IMR-90 (cell line): Measurements from ENCODE around the gene COL25A1. TPM values are rescaled to one million over a fixed set of nuclear protein-coding genes. Genes with fewer than 3 reads are reported as not detected.

ENCODE experiments used
- ATAC-seq: fragments of 200-7000 bp; cut with Tn5 transposase; 2 replicates; pipeline ENCODE4 v1.9.1; 2020; ENCODE audit warnings: low read depth, mild to moderate bottlenecking, moderate library complexity
- BruUV-seq: library from RNA; stranded (reverse); fragments of 400-500 nt; replicated peaks from 2 replicates; lab custom pipeline; 2021; lab: Mats Ljungman, UMichigan
- CTCF ChIA-PET: fragments of 300-600 bp; formaldehyde crosslinking; extraction: SDS; loops from one replicate; lab custom pipeline; 2021; ENCODE audit warnings: antibody characterized with exemption; lab: Yijun Ruan, JAX
- POLR2A ChIA-PET: fragments of 300-600 bp; sonication (Branson Sonifier 250); formaldehyde crosslinking; loops from one replicate; lab custom pipeline; 2022; ENCODE audit warnings: antibody characterized with exemption; ENCODE audit not compliant: unreplicated experiment; lab: Charles Lee
- DNase-seq: peaks from one replicate; pipeline ENCODE4 v3.0.0; 2013
- H2AFZ ChIP-seq: replicated peaks from 2 replicates; pipeline ENCODE3; 2013; ENCODE audit warnings: low read length, mild to moderate bottlenecking; ENCODE audit not compliant: poor library complexity
- H2AK5ac ChIP-seq: 2 replicates; pipeline ENCODE4 v1.6.1; 2013; ENCODE audit warnings: low read depth, low read length, inconsistent platforms
- H2AK9ac ChIP-seq: replicated peaks from 2 replicates; pipeline ENCODE3; 2013; ENCODE audit warnings: mild to moderate bottlenecking, low read depth, low read length, moderate library complexity; ENCODE audit not compliant: poor library complexity
- H2BK120ac ChIP-seq: 2 replicates; pipeline ENCODE4 v1.6.1; 2013; ENCODE audit warnings: low read depth, low read length, inconsistent platforms
- H2BK15ac ChIP-seq: 3 replicates; pipeline ENCODE4 v1.6.1; 2013; ENCODE audit warnings: low read depth, low read length, inconsistent platforms
- H2BK20ac ChIP-seq: 2 replicates; pipeline ENCODE4 v1.6.1; 2013; ENCODE audit warnings: low read depth, mild to moderate bottlenecking, inconsistent platforms, low read length, moderate library complexity
- H2BK5ac ChIP-seq: 2 replicates; pipeline ENCODE4 v1.6.1; 2013; ENCODE audit warnings: mild to moderate bottlenecking, low read depth, low read length, inconsistent platforms; ENCODE audit not compliant: poor library complexity, severe bottlenecking
- H3K14ac ChIP-seq: replicated peaks from 2 replicates; pipeline ENCODE4 v1.6.1; 2013; ENCODE audit warnings: low read depth, low read length, inconsistent platforms
- H3K18ac ChIP-seq: 2 replicates; pipeline ENCODE4 v1.6.1; 2013; ENCODE audit warnings: low read depth, low read length, control low read depth
- H3K23ac ChIP-seq: 2 replicates; pipeline ENCODE4 v1.6.1; 2013; ENCODE audit warnings: low read depth, low read length, inconsistent platforms
- H3K27ac ChIP-seq: 2 replicates; pipeline ENCODE4 v1.5.1; 2013; ENCODE audit warnings: mild to moderate bottlenecking, control low read depth, low read length; ENCODE audit not compliant: insufficient read depth
- H3K27me3 ChIP-seq: 2 replicates; pipeline ENCODE4 v1.6.1; 2013; ENCODE audit warnings: low read length; ENCODE audit not compliant: control insufficient read depth, insufficient read depth
- H3K36me3 ChIP-seq: 2 replicates; pipeline ENCODE4 v1.6.1; 2013; ENCODE audit warnings: low read length, mixed read lengths; ENCODE audit not compliant: control insufficient read depth, insufficient read depth
- H3K4ac ChIP-seq: 2 replicates; pipeline ENCODE4 v1.6.1; 2013; ENCODE audit warnings: low read depth, low read length, inconsistent platforms
- H3K4me1 ChIP-seq: 2 replicates; pipeline ENCODE4 v1.6.1; 2013; ENCODE audit warnings: low read length, mixed read lengths; ENCODE audit not compliant: control insufficient read depth, insufficient read depth
- H3K4me2 ChIP-seq: 2 replicates; pipeline ENCODE4 v1.6.1; 2013; ENCODE audit warnings: low read depth, mild to moderate bottlenecking, control low read depth, low read length, moderate library complexity
- H3K4me3 ChIP-seq: 2 replicates; pipeline ENCODE4 v1.5.1; 2013; ENCODE audit warnings: low read depth, mild to moderate bottlenecking, control low read depth, low read length, moderate library complexity; ENCODE audit not compliant: insufficient read depth
- H3K56ac ChIP-seq: 2 replicates; pipeline ENCODE4 v1.6.1; 2013; ENCODE audit warnings: low read length, inconsistent platforms; ENCODE audit not compliant: insufficient read depth; ENCODE audit errors: extremely low read depth
- H3K79me1 ChIP-seq, 2 experiments: 2 replicates each; pipeline ENCODE4 v1.6.1; 2013; ENCODE audit warnings: low read length in 2 of 2, inconsistent platforms in 1 of 2, low read depth in 1 of 2
- H3K9ac ChIP-seq: 2 replicates; pipeline ENCODE4 v1.6.1; 2013; ENCODE audit warnings: low read depth, low read length, control low read depth
- H3K9me1 ChIP-seq: 2 replicates; pipeline ENCODE4 v1.6.1; 2013; ENCODE audit warnings: low read length, inconsistent platforms; ENCODE audit not compliant: insufficient read depth
- H3K9me3 ChIP-seq: 2 replicates; pipeline ENCODE4 v1.6.1; 2013; ENCODE audit warnings: low read length; ENCODE audit not compliant: control insufficient read depth, insufficient read depth
- H4K20me1 ChIP-seq: 2 replicates; pipeline ENCODE4 v1.6.1; 2013; ENCODE audit warnings: low read length, inconsistent platforms; ENCODE audit not compliant: insufficient read depth
- H4K5ac ChIP-seq: 2 replicates; pipeline ENCODE4 v1.6.1; 2013; ENCODE audit warnings: mild to moderate bottlenecking, low read depth, low read length, control low read depth
- H4K8ac ChIP-seq, 2 experiments: 2 replicates each; pipeline ENCODE4 v1.6.1; 2013; ENCODE audit warnings: low read depth in 2 of 2, low read length in 2 of 2, control low read depth in 1 of 2, inconsistent platforms in 1 of 2
- H4K91ac ChIP-seq: 2 replicates; pipeline ENCODE4 v1.6.1; 2013; ENCODE audit warnings: low read depth, low read length, inconsistent platforms; ENCODE audit not compliant: insufficient read depth
- BHLHE40 ChIP-seq: fragments of 150-350 bp; IDR thresholded peaks from 2 replicates; pipeline ENCODE4 v1.6.1; 2016; ENCODE audit warnings: mild to moderate bottlenecking, low read depth, low read length
- CEBPB ChIP-seq: IDR thresholded peaks from 2 replicates; pipeline ENCODE4 v1.6.1; 2012; ENCODE audit warnings: low read depth, low read length, improper control_type of control experiment
- CHD1 ChIP-seq: IDR thresholded peaks from 2 replicates; pipeline ENCODE4 v1.6.1; 2012; ENCODE audit warnings: low read depth, low read length, improper control_type of control experiment
- CTCF ChIP-seq: conservative IDR thresholded peaks from 2 replicates; pipeline ENCODE4 v1.5.1; 2012; ENCODE audit warnings: mild to moderate bottlenecking, low read depth, low read length, improper control_type of control experiment
- ELK1 ChIP-seq: fragments of 150-350 bp; IDR thresholded peaks from 2 replicates; pipeline ENCODE4 v1.6.1; 2016; ENCODE audit warnings: low read depth, mild to moderate bottlenecking, low read length, moderate library complexity, borderline replicate concordance
- FOS ChIP-seq: fragments of 150-350 bp; IDR thresholded peaks from 2 replicates; pipeline ENCODE4 v1.6.1; 2016; ENCODE audit warnings: low read depth, low read length
- MAFK ChIP-seq: IDR thresholded peaks from 2 replicates; pipeline ENCODE4 v1.6.1; 2012; ENCODE audit warnings: low read depth, low read length, improper control_type of control experiment
- MAZ ChIP-seq: IDR thresholded peaks from 2 replicates; pipeline ENCODE4 v1.6.1; 2012; ENCODE audit warnings: low read depth, mild to moderate bottlenecking, low read length, improper control_type of control experiment, moderate library complexity, borderline replicate concordance
- NFE2L2 ChIP-seq: fragments of 150-350 bp; IDR thresholded peaks from 2 replicates; pipeline ENCODE4 v1.6.1; 2016; ENCODE audit warnings: low read depth, mild to moderate bottlenecking, low read length
- POLR2A ChIP-seq: IDR thresholded peaks from 2 replicates; pipeline ENCODE4 v1.6.1; 2012; ENCODE audit warnings: mild to moderate bottlenecking, low read depth, low read length
- RAD21 ChIP-seq: IDR thresholded peaks from 2 replicates; pipeline ENCODE4 v1.6.1; 2012; ENCODE audit warnings: low read length, improper control_type of control experiment
- RCOR1 ChIP-seq: IDR thresholded peaks from 2 replicates; pipeline ENCODE4 v1.6.1; 2012; ENCODE audit warnings: mild to moderate bottlenecking, low read length, improper control_type of control experiment; ENCODE audit not compliant: insufficient replicate concordance
- RFX5 ChIP-seq: IDR thresholded peaks from 2 replicates; pipeline ENCODE4 v1.8.0; 2012; ENCODE audit warnings: low read depth, mild to moderate bottlenecking, low read length, moderate library complexity
- SMC3 ChIP-seq: fragments of 150-350 bp; IDR thresholded peaks from 2 replicates; pipeline ENCODE4 v1.6.1; 2016; ENCODE audit warnings: low read depth, mild to moderate bottlenecking, antibody characterized with exemption, low read length, moderate library complexity
- USF2 ChIP-seq: fragments of 150-350 bp; IDR thresholded peaks from 2 replicates; pipeline ENCODE4 v1.6.1; 2017; ENCODE audit warnings: mild to moderate bottlenecking, antibody characterized with exemption, low read length, low read depth
- WGBS, 2 experiments: methylation state at CpG; one replicate each; pipeline versions ENCODE4 v1.1.5 to v1.1.7; 2013; ENCODE audit warnings: missing lambda C conversion rate in 2 of 2; ENCODE audit not compliant: insufficient read length in 1 of 2; ENCODE audit errors: extremely low coverage in 2 of 2; 5-methylcytosine and 5-hydroxymethylcytosine counted together
- dilution Hi-C: fragments of 300-500 bp; cut with HindIII; formaldehyde crosslinking; loops from one replicate; pipeline ENCODE4 v1.14.3; 2018; ENCODE audit warnings: low sequenced_read_pairs; ENCODE audit not compliant: unreplicated experiment
- in situ Hi-C: fragments of 300-500 bp; cut with MboI; formaldehyde crosslinking; loops from 3 replicates; pipeline ENCODE4 v1.14.3; 2019; ENCODE audit warnings: low sequenced_read_pairs, inconsistent platforms, mixed read lengths
- intact Hi-C: fragments of 100-400 bp; cut with micrococcal nuclease; formaldehyde crosslinking; loops from 2 replicates; pipeline ENCODE4 v1.10.0; 2022
- polyA plus RNA-seq, 3 experiments: library from polyadenylated mRNA; depleted of rRNA; stranded (reverse); fragments of >200 nt; gene quantifications; 2 replicates each; pipeline ENCODE4 v1.2.3, GENCODE V29; 2012; ENCODE audit warnings: low replicate concordance in 1 of 3
- total RNA-seq: library from RNA; depleted of rRNA; stranded (reverse); fragments of >200 nt; gene quantifications from 2 replicates; pipeline ENCODE4 v1.2.3, GENCODE V29; 2012

COL25A1 gene
- total and polyA plus RNA-seq, 2 of the 4 experiments (the other 2 are of a cell fraction), result under 0.01 to 0.05 TPM

GRCh38 chr4:108766058-108766457, 536.4 kb downstream of the COL25A1 start:
- H3K36me3 ChIP-seq, result no peaks in the 10 kb centered on the region
- CTCF ChIA-PET, result no interaction called here
- in situ Hi-C loops, result no loop called here

More at GRCh38 chr4:108766058-108766457, 536.4 kb downstream of the COL25A1 start:
- Histone ChIP-seq H3K9me3 (no peaks in the 10 kb centered on the region), H3K4ac (no peak overlapping the region), H2AK9ac (no peak overlapping the region), H3K14ac (no peak overlapping the region), H4K91ac (no peak overlapping the region), H4K8ac (no peak overlapping the region), H3K9ac (no peak overlapping the region), H2BK120ac (no peak overlapping the region), H3K9me1 (no peaks in the 10 kb centered on the region), H3K4me3 (no peak overlapping the region), H2AK5ac (no peak overlapping the region), H2AFZ (no peak overlapping the region), H3K56ac (no peak overlapping the region), H2BK5ac (no peak overlapping the region), H4K5ac (no peak overlapping the region), H3K4me2 (no peak overlapping the region), H2BK20ac (no peak overlapping the region), H4K20me1 (no peaks in the 10 kb centered on the region), H3K27ac (no peak overlapping the region), H2BK15ac (no peak overlapping the region), H3K23ac (no peak overlapping the region), H3K18ac (no peak overlapping the region), H3K27me3 (peaks cover 19% of the 10 kb centered on the region), H3K79me1 (no peaks in the 10 kb centered on the region), H3K4me1 (no peaks in the 10 kb centered on the region)
- ATAC-seq, result no peak
- dilution Hi-C loops, result no loop called here
- no peak for DNase-seq
- TF ChIP-seq CEBPB (no peak), CTCF (no peak), RCOR1 (no peak), NFE2L2 (no peak), CHD1 (no peak), USF2 (no peak), FOS (no peak), POLR2A (no peak), RFX5 (no peak), MAZ (no peak), RAD21 (no peak), BHLHE40 (no peak), MAFK (no peak), SMC3 (no peak), ELK1 (no peak)
- WGBS, 2 experiments, result no CpG with 5 or more reads among the region's 3 CpGs
- intact Hi-C loops, result no loop called here
- BruUV-seq, result no TSS peak
- POLR2A ChIA-PET, result no interaction called here
